DMS153 (cell line): ENCODE results near the gene PACS1.

Source experiments
- DNase-seq: peaks from one replicate; lab custom pipeline; 2025; lab: John Stamatoyannopoulos, UW

Gene PACS1

DNA sequence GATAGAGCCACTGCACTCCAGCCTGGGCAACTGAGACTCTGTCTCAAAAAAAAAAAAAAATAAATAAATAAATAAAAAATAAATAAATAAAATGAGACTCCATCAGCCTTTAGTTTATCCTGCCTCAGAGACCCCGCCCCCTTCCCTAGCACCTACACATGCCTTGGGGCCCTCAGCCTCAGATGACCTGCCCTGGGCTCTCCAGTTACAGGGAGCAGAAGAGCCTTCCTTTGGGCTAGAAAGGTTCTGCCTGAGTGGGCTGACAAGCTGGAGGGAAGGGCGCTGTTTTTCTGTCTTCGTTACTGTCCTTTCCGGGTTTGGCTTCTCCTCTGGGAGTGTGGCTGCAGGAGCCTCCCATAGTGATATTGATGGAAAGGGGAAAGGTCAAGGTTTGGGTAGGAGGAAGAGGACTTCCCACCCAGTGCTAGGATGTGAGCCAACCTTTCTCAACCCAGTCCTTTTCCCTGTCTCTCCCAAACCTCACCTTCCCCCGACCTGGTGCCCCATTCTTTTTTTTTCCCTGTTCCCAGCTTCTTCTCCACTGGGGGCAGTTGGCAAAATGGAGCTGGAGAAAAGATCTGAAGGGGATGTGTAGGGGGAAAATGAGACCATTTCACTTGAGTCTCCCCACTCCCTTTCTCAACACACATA, 19.4 kb upstream of the PACS1 start:
- no peak for DNase-seq

DNA sequence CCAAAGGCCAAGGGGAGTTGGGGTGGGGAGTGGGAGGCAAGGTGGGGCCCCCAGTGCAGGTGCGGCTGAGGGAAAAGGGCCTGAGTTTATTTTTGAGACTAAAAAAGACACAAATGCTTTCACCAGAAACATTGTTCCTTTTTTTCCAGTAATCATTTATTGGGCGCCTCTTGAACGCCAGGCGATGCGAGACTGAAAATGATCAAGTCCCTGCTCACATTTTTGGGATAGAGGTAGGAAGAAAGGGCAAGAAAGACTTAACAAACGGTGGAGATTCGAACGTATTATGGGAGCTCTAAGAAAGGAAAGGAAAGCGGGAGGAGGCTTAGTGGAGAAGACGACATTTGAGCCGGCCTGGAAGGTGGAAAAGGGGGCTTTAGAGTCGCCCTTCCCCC, 18.7 kb upstream of the PACS1 start:
- no peak for DNase-seq

DNA sequence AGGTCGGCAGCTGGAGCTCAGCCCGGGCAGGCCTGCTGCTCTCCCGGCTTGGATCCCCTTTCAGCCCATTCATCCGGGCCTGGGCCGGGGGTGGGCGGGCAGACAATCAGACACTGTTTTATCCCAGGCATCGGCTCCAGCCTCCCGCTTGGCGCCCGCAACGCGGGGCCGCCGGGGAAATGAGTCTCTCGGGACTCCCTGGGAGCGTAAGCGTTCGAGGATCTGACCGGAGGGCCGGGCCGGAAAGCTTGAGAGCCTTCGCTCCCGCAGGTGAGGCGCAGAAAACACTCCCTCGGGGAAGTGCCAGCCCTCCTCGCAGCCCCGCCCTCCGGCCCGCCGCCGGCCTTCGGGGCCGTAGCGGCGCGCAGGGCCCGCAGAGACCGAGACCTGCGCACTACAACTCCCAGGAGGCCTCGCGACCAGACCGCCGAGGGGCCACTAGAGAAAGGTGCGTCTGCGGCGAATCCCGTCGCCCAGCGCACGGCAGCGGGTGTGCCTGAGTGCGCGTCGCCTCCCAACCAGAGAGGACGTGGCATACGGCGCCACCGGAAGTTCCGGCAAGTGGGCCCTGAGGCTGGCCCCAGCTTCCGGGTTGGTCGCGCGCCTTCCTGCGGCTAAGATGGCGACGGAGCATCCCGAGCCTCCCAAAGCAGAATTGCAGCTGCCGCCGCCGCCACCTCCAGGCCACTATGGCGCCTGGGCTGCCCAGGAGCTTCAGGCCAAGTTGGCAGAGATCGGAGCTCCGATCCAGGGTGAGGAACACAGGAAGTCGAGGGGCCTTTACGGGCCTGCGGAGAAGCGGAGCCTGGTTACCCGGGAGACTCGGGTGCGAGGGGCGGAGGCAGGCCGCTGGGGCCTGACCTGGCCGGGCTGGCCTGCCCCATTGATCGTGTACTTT, 18.1 kb upstream of the PACS1 start, which contains the start of gene SF3B2:
Gene SF3B2 (plus strand): TSS at position 599 of the 898 bp plus-strand sequence. CDS start 21 bp downstream, at position 620.
- DNase-seq, result peak; percentile 98

DNA sequence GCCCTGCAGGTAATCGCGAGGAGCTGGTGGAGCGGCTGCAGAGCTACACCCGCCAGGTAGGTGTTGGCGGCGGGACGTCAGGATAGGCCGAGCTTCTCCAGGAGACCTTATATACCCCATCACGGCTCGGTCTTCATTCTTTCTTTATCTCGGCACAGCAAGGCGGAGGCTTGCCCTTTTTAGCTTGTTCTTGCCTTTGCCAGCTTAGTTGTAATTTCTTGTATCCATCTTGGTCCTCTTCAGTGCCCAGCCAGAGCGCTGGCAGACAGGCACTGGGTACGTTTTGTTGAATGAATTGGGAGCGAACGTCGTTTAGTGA, 17.4 kb upstream of the PACS1 start:
- DNase-seq, result no peak

DNA sequence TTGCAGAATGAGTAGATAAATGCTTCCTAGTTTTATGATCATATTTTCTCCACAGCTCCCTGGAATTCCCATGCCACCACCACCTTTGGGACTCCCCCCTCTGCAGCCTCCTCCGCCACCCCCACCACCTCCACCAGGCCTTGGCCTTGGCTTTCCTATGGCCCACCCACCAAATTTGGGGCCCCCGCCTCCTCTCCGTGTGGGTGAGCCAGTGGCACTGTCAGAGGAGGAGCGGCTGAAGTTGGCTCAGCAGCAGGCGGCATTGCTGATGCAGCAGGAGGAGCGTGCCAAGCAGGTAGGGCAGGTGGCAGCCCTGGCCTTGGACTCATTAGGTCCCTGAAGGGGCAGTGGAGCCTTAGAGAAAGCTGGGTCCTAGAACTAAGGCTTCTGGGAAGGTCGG, 15.1 kb upstream of the PACS1 start:
- no peak for DNase-seq

DNA sequence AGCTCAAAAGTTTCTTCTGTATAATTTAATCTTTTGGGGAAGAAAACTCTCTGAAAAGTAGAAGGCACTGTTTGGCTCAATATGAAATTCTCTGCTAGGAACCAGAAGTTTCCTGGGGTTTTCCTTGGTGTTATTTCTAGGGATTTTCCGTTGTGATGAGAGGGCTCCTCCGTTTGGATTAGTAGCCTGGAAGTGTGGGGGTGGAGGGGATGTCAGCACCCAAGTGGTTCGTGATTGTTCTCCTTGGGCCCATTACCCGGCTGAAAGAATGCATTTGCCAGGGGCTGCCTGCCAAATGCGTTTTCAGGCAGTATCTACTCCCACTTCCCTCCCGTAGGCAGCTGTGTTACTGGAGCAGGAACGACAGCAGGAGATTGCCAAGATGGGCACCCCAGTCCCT, 13.6 kb upstream of the PACS1 start:
- no peak for DNase-seq

DNA sequence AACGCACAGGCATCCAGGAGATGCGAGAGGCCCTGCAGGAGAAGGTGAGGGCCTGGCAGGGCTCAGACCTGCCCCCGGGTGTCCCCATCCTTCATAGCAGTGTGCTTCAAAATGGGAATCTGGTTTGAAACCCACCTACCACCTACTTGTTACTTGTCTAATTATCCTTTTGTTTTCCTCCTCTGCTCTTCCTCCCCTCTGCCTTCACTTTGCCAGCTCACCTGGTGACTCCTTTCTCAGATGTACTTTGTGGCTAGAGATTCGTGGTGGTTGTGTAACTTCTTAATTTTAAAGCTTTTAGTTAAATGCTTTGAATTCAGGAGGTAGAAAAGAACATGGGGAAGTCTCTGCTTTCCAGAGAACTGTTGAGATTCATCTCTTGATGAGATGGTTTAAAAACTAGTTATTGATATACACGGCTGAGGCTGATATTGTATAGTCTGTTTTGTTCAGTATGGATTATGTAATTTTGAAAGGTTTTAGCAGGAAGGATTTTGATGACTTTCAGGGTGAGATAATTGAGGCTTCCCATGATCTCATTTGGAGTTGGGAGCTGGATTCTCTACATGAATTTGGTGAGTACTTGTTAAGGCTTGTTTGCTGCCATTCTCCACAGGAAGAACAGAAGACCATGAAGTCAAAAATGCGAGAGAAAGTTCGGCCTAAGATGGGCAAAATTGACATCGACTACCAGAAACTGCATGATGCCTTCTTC, 9.9 kb upstream of the PACS1 start:
- DNase-seq, result no peak

DNA sequence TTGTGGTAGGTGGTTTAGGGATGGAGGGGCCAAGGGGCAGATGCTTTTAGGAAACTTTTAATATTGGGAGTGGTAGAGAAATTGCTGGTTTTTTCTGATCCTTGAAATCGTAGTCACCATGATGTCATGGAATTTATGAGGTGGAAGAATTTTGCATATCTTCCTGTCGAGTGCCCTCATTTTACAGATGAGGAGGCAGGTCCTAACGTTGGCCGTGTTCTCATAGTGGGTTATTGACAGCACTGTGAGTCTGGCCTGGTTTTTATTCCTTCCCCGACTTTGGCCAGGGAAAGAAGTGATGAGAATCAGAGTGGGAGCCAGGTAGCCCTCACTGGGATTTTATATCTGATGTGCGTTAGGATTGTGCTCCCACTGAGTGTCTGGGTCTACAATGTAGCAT, 8.8 kb upstream of the PACS1 start:
- DNase-seq, result no peak

DNA sequence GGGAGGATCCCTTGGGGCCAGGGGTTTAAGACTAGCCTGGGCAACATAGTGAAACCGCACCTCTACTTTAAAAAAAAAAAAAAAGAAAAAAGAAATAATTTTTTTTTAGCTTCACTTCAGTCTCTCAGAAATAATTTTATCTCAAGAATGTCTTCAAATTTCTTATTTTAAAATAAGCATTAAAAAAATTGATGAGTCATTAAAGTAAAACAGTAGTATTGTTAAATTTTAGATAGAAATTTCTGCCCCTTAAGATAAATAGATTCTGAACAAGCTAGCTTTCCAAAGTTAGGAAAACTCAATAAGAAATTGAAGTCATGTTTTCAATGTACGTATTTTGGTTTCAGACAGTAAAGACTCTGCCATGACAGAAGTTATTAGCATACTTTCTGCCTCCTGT, 7.7 kb upstream of the PACS1 start:
- DNase-seq, result no peak

DNA sequence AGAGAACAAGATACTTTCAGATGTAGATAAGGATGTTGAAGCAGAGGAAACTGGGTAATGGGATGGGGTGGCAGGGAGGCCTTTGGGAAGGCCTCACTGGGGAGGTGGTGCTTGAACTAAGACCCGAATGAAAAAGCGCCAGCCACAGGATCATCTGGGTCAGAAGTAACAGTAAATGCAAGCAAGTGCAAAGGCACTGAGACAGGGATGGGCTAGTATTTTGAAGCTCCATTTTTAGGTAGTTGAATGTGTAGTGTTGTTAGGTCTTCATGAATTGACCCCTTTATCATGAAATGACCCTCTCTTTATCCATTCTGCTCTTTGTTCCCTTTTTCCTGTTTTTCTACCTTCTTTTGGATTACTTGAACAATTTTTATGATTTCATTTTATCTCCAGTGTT, 6.2 kb upstream of the PACS1 start:
- DNase-seq, result no peak

DNA sequence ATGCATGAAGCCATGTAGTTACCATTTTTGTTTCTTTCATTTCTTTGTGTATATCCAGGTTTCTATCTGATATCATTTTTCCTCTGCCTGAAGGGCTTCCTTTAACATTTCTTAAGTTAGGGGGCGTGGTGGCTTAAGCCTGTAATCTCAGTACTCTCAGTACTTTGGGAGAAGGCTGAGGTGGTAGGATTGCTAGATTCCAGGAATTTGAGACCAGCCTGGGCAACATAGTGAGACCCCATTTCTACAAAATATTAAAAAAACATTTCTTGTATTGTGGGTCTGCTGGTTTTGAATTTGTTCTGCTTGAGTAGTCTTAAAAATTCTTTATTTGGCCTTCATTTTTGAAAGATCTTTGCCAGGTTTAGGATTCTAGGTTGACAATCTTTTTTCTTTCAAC, 5.5 kb upstream of the PACS1 start:
- DNase-seq, result no peak

DNA sequence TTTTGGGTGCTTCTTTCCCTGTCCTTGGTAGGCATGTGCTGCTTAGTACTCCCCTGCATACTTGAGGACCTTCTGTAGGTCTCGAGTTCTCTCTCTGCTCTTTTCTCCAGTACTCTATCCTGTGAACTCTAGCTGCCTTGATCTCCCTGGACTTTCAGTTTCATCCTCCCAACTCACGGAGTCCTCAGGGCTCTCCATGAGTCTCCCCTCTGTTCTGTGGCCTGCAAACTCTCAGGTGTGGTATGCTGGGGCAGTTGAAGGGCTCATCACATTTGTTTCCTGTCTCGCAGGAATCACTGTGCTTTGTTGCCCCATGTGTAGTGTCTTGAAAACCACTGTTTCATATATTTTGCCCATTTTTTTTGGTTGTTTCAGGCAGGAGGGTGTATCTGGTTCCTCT, 3.3 kb upstream of the PACS1 start:
- no peak for DNase-seq

DNA sequence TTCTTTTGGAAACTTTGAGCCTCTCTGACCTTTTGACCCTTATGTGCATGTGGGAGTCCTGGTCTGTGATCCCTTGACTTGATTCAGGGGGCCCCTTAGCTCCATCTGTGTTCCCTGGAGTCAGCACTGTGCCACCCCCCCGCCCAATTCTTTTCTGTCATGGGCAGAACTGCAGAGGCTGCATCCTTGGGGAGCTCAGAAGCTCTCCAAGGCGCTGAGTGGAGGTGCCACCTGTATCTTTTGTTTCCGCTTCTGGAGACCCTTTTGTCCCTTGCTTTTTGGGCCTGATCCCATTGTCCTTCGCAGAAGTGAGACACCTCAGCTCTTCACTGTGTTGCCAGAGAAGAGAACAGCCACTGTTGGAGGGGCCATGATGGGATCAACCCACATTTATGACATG, 2.4 kb upstream of the PACS1 start:
- DNase-seq, result no peak

DNA sequence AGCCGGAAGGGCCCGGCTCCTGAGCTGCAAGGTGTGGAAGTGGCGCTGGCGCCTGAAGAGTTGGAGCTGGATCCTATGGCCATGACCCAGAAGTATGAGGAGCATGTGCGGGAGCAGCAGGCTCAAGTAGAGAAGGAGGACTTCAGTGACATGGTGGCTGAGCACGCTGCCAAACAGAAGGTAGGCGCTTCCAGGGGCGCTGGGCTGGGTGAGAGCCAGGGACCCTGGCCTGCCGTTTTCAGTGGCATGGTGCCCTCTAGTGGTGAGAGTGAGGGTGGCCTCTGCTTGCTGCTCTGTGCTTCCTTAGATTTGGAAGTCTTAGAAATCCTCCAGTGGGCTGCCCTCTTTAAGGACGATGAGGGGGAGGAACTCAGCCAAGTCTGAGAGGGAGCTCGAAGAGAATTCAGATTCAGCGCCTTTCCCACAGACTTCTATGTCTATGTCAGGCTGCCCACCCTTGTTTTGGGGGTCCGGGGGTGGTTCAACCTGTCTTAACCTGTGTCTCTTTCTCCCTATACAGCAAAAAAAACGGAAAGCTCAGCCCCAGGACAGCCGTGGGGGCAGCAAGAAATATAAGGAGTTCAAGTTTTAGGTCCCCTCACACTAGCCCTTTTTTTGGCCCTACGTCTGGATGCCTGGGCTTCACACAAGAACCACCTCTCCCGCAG, 1.8 kb upstream of the PACS1 start:
- peak; percentile 42 for DNase-seq

DNA sequence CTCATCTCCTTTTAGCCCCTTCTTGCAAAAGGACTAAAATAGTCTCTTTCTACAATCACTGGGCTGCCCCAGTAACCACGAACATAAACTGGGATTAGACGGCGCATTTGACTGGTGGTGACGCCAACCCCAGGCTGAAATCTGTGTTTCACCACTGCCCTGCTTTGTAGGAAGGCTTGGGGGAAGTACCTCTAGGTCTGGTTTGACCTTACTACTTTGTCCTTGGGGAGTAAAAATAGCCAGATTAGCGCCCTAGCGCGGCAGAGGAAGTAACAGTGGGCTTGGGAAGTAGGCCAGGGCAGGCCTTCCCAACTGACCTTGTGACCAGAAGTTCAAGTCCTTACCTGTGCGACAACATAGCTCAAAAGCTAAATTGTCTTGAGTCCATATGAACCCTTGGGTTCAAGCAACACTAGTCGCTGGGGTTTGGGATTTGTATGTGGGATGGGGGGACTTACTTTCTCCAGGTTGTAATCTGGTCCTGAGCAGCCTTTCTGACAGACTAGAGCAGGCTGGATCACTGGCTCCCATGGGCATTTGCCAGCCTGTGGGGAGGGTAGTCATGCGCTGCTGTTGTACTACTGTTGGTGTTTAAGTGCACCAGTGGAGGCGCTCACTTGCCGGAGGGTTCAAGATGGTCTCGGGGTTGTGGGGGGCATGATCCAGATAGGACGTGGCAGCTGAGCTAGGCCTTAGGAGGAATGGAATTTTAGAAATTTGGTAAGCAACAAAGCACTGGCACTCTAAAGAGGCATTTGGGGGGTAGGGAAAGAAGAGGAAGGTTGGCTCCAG, 953 bp upstream of the PACS1 start:
- no peak for DNase-seq

DNA sequence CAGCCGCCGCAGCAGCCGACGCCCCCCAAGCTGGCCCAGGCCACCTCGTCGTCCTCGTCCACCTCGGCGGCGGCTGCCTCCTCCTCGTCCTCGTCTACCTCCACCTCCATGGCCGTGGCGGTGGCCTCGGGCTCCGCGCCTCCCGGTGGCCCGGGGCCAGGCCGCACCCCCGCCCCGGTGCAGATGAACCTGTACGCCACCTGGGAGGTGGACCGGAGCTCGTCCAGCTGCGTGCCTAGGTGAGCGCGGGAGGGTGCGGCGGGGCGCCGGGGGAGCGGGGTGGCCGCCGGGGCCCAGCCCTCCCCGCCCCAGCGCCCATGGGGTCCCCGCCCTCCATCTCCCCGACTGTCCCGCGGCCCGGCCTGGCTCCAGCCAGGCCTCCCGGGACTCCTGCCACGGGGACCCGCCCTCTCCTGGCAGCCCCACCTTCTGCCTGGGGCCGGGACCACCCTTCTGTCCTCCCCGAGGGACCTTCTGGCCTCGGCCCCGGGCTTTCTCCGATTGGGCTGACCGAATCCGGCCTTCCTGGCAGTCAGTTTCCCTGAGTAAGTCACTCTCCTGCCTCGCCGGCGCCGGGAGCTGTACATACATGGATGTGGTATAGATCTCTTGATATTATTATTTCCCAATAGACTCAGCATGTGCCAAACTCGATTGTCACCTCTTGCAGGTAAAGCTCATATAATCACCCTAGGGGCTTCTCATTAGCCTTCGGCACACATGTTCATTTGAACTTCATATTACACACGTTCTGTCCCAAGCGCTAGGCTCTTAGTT, 720 bp downstream of the PACS1 start:
- no peak for DNase-seq

DNA sequence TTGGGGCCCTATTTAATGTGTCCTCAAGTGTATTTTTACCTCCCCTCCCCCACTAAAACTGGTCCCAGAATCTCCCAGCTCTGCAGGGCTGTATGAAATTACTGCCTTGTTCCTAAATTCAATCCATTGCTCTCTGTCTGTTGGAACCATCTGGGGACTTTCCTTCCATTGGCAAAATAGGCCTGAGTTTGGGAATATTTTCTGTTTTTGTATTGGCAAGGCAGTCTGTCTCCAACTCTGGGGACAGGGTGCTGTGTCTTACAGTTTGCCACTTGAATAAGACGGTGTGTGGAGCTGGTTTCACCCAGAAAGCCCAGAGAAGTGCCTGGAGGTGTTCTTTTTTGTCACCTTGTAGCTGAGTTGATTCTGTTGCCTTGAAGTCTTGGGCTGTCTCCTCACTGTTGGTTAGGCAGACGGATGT, 1.3 kb downstream of the PACS1 start:
- no peak for DNase-seq

DNA sequence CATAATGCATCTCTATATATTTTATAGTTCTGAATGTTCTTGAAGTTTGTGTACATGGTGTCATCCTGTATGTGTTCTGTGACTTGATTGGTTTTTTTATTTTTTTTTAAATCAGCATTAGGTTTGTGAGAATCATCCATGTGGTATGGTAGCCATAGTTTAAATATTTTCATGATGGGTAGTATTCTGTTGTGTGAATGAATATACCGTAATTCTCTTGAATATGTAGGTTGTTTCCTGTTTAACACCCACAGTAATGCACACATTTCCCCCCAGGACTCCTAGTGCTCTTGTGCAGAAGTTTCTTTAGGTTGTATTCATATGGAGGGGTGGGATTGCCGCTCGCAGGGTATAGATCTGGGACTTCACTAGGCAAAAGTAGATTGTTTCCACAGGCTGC, 2.0 kb downstream of the PACS1 start:
- DNase-seq, result no peak

DNA sequence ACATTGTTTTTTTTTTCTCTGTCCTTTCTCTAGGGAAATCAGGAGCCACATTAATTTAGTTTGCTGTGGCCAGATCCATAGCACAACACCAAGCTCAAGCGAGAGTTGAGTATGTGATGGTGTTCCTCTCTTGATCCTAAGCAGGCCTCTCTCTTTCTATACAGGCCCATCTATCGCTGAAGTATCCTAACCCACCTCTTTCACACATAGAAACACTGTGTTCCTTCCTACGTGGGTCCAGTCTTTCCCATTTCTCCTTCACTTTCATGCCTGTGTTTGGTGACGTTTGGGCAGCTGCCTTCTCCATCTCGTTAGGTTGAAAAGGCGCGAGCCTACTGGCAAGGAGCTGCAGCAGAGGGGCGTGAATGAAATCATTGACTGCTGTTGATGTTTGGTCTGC, 2.4 kb downstream of the PACS1 start:
- no peak for DNase-seq

DNA sequence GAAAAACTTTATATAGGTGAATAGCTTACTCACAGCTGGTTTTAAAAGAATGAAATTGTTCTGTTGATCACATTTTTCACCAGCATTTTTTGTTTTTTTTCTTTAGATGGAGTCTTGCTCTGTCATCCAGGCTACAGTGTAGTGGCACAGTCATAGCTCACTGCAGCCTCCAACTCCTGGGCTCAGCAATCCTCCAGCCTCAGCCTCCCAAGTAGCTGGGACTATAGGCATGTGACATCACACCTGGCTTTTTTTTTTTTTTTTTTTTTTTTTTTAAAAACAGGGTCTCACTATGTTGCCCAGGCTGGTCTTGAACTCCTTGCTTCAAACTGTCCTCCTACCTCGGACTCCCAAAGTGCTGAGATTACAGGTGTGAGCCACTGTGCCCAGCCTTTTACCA, 3.6 kb downstream of the PACS1 start:
- no peak for DNase-seq

DNA sequence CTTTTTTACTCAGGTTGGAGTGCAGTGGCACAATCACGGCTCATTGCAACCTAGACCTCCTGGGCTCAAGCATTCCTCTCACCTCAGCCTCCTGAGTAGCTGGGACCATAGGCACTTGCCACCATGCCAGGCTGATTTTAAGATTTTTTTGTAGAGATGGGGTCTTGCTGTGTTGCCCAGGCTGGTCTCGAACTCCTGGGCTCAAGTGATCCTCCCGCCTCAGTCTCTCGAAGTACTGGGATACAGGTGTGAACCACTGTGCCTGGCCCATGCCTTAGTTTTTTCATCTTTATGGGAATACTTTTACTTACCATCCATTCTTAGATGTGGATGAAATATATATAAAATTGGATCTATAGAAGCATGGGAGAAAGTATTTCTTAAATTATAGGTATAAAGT, 5.2 kb downstream of the PACS1 start:
- DNase-seq, result no peak
